ENCODE data around the gene MUC2.

The MUC2 gene

DNA sequence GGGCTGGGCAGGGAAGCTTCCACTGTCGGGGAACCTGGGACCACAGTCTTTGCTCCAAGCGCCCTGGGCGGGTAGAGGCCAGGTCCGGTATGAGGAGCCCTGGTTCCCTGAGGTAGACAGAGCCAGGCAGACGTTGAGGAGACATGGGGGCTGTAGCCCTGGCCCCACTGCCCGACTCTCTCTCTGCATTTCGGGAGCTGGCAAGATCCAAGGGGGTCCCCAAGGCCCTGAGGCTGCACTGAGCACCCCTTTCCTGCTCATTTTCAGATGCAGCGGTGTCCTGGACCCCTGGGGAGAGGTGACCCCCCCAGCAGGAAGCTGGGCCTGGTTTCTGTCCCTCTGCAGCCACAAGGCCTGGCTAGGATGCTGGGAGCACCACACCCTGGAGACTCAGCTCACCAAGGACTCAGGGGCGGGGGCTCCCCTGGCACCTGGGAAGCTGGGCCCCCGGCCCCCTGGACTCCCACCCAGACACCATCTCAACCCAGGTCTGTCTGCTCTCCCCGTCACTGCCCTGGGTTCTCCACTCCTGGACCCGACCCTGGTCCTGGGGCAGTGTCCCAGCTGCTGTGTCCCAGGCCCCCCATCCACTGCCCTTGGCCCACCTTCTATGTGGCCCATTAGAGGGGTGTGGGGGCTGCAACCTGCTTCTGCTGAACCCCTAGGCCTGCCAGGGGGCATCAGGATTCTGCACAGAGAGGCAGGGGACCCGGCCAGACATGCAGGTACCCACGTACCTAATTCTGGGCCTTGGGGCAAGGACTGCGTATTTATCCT lies 23.1 kb upstream of the MUC2 start:
- no peak for DNase-seq (ENCODE audit: low read depth)

DNA sequence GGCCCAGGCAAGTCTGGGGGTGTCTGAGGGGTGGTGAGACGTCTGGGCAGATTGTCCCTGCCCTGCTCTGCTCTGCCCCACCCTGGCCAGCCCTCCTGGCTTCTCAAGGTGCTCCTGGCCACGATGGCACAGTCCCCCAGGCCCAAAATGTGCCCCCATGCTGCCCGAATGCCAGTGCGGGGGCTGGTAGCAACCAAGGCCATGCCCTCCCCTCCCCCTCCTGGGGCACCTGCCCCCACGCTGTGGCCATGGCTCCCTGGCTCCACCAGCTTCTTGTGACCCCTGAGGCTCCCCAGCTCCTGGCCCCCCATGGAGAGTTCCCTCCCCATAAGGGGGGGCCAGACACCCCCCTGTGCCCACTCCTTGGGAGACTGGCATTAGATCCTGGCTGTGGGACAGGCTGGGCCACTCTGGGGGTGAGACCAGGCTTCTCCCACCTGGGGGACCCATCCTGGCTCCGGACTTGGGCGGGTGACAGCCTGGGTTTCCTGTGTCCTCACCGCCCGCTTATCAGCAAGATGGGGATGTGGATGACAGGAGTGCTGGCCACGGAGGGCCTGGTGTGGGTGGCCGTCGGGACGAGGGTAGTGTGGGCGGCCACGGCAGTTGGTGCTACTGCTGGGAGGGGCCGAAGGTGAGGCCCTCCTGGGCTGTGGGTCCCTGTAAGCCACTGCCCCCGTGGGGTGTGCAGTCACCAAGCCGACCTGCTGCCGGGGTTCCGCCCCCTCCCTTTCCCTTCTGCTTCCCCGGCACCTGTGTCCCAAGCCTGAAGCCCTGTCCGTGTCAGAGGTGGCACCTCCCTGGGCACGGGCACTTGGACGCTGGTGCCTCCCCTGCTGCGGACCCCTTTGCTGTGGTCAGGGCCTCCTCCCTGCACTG lies 22.3 kb upstream of the MUC2 start:
- DNase-seq (ENCODE audit: low read depth): no peak

DNA sequence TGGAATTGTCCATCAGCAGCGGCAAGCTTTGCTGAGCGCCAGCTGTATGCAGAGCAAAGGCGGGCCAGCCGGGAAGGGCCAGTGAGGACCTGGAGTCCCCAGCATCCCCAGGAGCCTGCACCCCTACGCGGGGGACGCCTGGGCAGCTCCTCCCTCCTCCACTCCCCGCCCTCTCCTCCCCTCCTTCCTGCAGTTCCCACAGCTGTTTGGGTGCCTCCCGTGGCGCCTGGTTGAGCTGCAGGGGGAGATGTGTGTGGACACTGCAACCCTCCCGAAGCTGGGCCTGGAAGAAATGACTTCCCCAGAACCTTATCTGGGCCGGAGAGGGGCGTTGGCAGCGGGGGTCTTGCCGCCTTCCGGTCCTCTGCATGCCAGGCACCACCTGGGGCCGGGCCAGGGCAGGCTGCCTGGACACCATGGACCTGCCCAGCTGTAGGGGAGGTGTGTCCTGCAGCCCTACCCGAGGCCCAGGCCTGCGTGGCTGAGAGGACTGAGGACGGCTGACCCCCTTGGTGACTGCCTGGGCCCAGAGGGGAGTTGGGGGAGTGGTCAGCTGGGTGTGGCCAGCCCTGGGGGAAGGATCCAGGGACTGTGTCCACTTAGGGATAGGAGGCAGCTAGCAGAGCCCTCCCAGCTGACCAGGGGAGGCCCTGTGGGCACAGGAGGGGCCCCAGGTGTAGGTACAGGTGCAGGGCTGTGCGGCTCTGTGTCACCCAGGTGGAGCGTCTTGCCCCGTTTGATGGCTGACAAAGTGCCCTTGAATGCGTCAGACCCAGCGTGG lies 21.4 kb upstream of the MUC2 start:
- DNase-seq (ENCODE audit: low read depth): no peak

DNA sequence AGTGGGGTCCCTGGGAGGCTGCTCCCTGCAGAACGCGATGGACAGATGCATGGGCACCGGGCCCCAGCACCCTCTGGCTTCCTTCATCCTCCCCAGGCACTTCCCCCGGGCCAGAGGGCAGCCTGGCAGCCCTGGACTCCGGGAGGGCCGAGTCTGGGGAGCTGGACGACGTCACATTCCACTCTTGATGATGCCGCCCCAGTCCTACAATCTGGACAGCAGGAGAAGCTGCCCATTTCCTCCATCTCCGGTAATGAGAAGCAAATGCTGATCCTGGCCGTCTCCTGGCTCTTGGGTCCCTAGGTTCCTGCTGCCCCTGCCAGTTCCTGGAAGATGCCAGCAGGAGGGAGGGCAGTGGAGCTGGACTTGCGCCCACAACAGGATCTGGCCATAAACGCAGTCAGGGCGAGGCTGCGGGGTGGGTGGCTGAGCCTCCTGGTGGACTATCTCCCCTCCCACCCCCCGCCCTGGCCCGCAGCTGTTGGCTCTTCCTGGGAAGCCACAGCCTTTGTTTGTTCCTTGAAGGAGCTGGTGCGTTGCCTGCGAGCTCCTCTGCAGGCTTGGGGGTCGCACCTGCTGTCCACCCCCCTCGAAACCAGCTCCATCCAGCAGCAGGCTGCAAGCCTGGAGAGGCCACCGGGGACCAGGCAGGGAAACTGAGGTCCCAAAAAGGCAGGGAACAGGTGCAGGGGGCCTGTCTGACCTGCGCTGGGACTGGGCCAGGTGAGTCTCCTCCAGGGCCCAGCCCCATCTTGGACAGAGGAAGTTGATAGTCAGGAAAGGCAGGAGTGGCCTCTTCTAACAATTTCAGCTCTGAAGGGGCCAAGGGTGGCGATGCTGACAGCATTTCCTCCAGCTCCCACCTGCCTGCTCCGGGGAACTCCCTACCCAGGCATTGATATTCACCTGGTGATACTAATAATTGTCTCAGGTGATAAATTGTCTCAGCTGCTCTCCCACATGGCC lies 20.2 kb upstream of the MUC2 start:
- no peak for DNase-seq (ENCODE audit: low read depth)

DNA sequence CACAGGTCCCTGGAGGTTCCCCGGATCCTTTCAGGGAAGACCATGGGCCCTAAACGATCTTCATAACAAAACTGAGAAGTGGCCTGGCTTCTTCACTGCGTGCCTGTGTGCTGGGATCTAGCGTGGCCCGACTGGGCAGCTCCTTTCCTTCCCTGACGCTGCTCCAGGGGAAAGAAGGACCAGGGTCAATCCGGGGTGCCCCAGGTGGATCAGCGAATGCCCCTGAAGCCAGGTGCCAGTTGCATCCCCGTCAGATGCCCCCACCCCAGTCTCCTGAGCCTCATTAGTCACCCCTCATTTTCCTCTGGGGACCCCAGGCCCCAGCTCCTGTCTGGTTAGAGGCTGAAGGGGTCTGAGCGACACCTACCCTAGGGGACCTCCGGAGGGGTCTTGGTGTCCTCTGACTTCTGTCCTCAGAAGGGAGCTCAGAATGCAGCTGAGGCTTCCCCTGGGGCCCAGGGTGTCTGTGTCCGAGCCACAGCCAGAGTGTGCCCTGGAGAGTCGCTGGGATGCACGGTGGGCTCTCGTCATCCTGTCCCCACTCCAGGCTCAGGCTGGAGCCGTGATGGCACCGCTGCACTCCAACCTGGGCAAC lies 19.5 kb upstream of the MUC2 start:
- DNase-seq (ENCODE audit: low read depth): no peak

DNA sequence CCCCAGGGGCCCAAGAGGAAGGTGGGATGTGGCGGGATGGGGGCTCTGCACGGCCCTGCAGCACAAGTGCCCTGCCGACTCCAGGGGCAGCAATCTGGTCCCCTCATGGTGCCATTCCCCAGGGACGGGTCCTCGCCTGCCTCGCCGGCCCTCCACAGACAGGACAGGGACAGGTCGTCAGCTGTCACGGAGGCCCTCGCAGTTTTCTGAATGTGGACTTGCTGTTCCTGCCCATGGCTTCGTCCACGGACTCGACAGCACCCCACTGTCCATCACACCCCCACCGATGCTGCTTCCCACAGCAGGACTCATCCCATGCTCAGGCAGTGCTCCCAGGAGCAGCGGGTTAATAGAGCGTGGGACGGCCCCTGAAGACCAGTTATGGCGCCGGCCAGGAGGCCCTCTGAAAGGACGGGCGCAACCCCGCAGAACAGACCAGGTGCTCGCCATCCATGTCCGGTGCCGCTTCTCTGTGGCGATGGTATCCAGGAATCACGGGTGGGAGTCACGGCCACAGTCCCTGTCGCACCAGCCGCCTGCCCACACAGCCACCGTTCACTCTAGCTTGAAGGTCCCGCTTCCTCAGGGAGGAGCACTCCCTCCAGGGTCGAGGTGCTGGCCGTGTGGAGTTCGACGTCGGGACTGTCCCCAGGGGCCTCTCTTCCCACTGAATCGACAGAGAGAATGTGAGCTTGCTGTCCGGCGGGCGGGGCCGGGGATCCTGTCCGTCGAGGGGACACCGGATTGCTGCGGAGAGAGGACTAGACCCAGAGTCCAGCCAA lies 18.5 kb upstream of the MUC2 start:
- no peak for DNase-seq (ENCODE audit: low read depth)

DNA sequence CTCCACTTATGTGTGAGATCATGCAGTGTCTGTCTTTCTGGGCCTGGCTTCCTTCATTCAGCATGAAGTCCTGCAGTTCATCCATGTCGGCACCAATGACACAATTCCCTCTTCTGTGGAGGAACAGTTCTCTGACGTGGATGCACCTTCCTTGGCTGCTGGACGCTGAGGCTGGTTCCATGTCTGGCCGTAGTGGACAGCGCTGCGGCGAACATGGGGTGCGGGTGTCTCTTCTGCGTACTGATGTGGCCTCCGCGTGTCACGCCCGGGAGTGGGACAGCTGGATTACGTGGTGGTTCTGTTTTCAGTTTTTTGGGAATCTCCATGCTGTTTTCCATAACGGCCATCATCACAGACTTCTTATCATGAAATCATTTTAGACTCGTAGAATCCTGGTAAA lies 16.9 kb upstream of the MUC2 start:
- DNase-seq (ENCODE audit: low read depth): no peak

DNA sequence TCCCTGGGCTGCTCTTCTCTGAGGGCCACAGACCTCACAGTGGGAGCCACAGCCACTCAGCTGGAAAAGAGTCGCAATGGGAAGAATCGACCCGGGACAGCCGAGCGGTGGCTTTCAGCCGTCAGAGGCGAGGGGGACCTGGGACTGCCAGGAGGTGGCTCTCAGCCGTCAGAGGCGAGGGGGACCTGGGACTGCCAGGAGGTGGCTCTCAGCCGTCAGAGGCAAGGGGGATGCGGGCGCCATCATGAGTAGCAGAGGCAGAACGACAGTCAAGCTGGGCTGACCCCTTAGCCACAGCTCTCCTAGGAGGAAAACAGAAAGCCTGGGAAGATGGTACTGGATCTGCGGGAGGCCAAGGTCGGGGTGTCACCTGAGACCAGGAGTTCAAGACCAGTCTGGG lies 14.9 kb upstream of the MUC2 start:
- DNase-seq (ENCODE audit: low read depth): no peak

DNA sequence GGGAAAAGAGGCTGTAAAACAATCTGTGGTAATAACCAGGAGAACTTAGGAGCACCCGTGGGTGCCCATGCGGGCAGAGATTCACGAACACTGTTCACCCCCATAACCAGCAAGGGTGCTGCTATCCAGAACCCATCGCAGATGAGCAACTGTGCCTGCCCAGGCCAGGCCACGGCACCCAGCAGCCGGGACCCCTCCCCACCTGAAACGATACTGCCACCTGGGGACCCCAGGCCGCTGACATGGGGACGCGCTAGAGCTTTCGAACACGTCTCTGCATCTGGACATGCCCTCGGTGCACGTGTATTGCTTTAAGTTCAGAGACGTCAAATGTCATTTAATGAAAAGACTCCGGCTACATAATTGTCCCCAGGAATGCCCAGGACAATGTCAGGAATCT lies 14.3 kb upstream of the MUC2 start:
- no peak for DNase-seq (ENCODE audit: low read depth)

DNA sequence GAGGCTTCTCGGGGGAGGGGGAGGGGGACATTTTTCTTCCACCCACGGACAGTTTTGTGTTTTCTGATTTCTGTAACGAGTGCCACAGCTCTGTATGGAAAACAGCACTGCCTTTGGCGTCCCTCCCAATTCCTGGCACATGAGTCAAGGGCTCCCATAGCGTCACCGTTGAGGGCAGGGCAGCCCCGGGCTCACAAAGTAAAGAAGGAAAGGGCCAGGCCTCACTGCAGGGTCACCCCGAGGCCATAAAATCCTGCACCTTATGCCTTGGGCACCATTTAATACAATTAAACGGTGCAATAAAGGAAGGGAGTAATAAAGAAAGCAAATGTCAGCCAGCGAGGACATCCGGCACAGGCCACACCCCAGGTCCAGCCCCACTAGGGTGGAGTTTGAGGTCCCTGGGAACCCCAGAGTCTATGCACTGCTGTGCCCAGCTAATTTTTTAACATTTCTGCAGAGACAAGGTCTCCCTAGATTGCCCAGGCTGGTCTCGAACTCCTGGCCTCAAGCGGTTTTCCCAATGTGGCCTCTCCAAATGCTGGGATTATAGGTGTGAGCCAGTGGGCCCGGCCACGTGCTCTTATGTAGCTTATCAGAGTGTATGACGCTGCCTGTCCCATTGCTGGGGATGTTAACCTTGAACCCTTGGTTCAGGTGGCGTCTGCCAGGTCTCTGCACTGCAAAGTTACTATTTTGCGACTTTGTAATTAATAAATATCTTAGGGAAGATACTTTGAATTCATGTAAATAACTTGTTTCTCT lies 13.6 kb upstream of the MUC2 start:
- DNase-seq (ENCODE audit: low read depth): no peak

DNA sequence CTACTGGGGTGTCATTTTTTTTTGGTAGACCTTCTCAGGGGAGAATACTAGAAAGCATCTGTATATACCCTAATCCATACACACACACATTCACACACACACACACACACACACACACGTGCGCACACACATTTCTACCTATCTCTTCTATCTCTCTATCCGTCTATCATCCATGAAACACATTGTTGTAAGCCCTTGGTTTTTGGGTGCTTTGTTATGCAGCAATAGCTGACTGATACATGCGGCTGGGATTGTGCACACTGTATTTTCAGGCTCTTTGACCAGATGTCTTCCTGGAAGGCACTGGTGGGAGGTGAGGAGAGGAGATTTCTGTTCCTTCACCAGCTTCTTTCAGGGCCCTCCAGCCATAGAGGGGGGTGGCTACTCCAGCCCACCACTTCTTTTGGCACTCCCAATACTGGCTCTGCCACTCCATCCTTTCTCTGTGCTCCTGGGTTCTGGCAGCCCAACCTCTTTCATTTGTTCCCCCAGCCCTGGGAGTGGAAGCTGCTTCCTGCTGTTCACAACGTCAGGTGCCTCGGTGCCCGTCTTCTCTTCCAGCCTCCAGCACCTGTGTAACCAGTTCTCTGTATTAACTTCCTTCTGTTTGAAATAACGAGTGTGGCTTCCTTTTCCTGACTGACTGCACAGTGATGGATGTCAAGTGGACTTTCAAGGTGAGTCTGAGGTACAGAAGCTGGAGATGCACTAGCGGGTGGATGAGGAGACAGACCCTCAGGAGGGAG lies 12.4 kb upstream of the MUC2 start:
- no peak for DNase-seq (ENCODE audit: low read depth)

DNA sequence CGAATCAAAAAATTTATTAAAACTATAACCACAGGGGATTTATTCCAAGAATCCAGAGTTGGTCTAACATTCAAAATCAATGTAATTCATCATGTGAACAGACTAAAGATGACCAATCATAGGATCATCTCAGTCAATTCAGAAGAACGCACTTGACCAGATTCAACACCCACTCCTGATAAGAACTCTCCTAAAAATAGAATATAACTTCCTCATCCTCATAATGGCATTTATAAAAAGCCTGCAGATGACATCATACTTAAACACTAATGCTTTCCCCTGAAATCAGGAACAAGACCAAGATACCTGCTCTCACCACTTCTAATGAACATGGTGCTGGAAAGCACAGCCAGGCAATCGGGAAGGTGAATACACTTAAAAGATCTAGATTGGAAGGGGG lies 10.5 kb upstream of the MUC2 start:
- DNase-seq (ENCODE audit: low read depth): no peak

DNA sequence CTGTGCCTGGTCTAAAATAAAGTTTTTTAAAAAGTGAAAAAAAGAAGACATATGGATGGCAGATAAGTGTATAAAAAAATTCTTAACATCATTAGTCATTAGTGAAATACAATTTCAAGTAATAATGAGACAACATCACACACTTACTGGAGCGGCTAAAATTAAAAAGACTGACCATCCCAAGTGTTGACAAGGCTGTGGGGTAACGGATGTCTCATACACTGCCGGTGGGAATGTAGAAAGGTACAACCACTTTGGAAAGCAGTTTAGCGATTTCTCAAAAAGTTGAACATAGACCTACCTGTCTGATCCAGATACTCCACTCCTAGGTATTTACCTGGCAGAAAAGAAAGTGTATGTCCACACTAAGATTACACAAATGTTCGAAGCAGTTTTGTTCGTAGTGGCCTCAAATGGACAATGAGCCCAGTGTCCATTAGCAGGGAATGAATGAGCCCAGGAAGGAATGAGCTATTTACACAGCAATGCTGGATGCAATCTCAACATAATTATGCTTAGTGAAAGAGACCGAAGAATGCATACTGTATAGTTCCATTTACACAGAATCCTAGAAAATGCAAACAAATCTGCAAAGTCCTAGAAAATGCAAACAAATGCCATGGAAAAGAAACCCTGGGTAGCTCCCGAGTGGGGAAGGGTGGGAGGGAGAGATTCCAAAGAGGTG lies 6.7 kb upstream of the MUC2 start:
- DNase-seq (ENCODE audit: low read depth): no peak

DNA sequence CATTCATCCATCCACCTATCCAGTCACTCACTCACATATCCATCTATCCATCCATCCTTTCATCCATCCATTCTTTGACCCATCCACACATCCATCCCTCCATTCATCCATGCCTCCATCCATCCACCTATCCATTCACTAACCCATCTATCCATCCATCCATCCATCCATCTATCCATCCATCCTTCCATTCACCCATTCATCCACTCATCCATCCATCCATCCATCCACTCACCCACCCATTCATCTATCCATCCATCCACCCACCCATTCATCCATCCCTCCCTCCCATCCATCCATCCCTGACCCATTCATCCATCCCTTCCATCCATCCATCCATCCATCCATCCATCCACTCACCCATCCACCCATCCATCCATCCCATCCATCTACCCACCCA lies 4.9 kb upstream of the MUC2 start:
- no peak for DNase-seq (ENCODE audit: low read depth)

DNA sequence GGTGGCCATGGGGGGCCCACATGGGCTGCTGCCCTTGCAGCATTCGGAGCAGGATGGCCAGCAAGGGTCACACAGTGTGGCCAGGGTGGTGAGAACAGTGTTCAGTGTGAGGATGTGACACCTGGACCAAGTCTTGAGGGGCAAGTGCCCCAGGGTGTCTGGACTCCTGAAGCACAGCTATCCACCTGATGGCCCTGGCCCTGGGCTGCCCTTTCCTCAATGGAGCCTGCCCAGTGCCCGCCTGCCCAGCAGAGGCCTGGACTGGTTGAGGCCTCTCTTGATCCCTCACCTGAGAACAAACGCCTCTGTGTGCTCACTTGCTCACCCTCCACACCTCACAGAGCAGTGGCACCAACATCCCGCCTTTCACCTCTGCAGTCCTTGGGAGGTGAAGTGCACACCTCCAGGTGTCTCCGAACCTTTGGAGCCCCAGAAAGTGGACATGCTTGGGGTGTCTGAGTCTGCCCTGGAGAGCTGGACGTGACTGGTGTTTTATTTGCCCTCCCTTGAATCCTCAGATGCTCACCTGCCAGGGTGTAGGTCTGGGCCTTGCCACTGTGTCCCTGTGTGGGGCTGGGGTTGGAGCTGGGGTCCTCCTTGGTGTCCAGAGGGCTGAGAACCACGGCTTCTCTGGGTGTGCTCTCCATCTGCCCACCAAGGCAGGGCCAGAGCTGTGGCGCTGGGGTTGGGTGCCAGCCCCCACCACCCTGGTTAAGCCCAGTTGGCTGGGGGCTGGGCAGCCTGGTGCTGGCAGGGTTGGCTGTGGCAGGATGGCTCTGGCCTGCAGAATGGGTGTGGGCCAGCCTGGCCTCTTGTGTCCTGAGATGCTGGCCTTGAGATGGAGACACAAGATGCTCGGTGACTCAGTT lies 3.8 kb upstream of the MUC2 start:
- no peak for DNase-seq (ENCODE audit: low read depth)

DNA sequence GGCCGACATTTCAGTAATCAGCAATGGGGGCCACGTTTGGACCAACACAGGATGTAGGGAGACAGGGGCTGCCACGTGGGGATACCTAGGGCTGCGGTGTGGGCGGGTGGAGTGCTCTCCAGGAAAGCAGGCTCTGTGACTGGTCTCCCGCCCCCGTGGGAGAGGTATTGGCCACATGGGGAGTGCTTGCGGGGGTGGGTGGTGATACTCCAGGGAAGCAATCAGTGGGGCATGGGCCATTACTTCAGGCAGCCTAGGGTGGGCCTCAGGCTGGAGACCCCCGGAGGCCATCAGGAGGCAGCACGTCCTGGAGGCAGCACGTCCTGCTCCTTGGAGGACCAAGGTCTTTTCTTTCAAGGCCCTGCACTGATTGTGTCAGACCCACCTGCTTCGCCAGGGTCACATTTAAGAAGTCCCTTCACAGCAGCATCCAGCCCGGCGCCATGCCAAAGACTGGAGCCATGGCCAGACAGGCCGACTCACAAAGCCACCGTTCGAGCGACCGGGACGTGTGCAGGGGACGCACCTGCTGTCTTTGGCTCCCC lies 3.0 kb upstream of the MUC2 start:
- no peak for DNase-seq (ENCODE audit: low read depth)

Data from CMK (cell line).